MM.1S (cell line): Measurements from ENCODE around the gene JCAD.
"Not testable (repeated sequence)": the region's sequence is repeated elsewhere in the genome, so short reads cannot be mapped to it uniquely, and the experiment has no call there.

ENCODE experiments used
- CTCF ChIP-seq: fragments of 300-600 bp; sonication (generic); IDR thresholded peaks from 2 replicates; pipeline ENCODE4 v1.5.1; 2016; ENCODE audit warnings: antibody characterized with exemption, low read length, mixed read lengths
- EZH2 ChIP-seq: fragments of 300-600 bp; sonication (generic); optimal IDR thresholded peaks from 2 replicates; pipeline ENCODE3; 2017; ENCODE audit warnings: low read depth, mild to moderate bottlenecking, antibody characterized with exemption, low read length, mixed read lengths
- EZH2phosphoT487 ChIP-seq: fragments of 300-600 bp; sonication (generic); IDR thresholded peaks from 2 replicates; pipeline ENCODE4 v1.6.1; 2018; ENCODE audit warnings: antibody characterized with exemption, low read length

GRCh38 chr10:30099706-30100105, 40.3 kb upstream of the JCAD start:
- TF ChIP-seq EZH2phosphoT487, EZH2, CTCF: not testable (repeated sequence)
